Measurements from ENCODE around the gene DNAAF1.
"Not testable (repeated sequence)": the region's sequence is repeated elsewhere in the genome, so short reads cannot be mapped to it uniquely, and the experiment has no call there.

DNAAF1 gene

DNA sequence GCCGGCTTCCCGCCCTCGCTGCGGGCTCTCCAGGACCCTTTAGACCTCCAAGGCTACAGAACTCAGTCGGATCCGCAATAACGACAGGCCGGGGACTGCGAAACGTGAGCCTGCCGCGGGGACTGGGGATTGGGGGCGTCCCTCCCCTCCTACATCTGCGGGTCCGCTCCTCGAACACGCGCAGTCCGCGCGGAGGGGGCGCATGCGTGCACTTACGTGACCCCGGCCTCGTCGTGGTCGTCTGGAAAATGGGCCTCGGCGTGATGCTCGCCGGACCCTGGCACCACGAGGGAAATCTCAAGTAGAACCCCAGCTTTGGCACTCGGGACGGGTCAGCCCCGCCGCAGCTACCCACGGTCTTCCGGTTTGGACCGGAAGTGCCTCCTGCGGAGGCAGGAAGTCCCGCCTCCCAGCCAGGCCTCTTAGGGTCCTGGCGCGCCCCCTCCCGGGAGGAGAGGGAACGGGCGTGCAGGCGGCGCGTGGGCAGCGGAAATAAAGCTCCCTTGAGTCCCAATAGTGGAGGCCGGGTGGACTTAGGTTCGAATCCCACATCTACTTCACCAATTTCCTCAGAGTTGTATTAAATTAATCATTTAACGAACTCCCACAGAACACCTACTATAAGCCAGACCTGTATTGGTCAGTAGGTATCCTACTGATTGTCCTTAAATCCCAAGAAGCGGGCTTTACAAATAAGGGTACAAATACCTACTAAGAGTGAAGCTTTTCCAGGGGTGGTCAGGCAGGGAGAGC is 41.8 kb downstream of the DNAAF1 start, which contains the start of gene TAF1C:
Gene TAF1C (minus strand): TSS at position 373 of the 753 bp plus-strand sequence. CDS start 2,069 bp downstream, outside the sequence.
- peak; percentile 98 for DNase-seq

- no peak for DNase-seq
These were observed 45.8 kb downstream of the DNAAF1 start, which contains the start of gene ADAD2 for GRCh38 chr16:84190731-84191388. ADAD2 (plus strand) TSS chr16:84191157; CDS start chr16:84191231, 74 bp downstream.

GRCh38 chr16:84191466-84191865 is 46.4 kb downstream of the DNAAF1 start:
- DNase-seq, result no peak

DNA sequence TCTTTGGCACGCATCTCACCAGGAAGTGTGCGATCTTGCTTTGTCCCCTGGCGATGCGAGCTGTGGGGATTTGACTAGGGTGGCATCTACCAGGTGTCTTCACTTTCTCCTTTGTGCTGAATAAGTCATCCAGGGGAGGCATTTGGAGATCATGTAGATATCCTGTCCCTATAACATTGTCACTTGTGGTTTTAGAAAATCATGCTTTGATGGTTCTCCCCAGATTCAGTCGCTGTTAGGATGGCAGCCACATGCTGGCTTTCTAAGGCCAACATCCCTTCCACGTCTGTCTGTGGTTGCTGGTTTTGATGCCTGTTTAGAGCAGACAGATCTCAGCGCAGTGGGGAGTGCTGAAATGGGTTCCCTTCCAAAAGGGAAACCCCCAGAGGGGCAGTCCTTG is 48.4 kb downstream of the DNAAF1 start:
- DNase-seq, result no peak

DNA sequence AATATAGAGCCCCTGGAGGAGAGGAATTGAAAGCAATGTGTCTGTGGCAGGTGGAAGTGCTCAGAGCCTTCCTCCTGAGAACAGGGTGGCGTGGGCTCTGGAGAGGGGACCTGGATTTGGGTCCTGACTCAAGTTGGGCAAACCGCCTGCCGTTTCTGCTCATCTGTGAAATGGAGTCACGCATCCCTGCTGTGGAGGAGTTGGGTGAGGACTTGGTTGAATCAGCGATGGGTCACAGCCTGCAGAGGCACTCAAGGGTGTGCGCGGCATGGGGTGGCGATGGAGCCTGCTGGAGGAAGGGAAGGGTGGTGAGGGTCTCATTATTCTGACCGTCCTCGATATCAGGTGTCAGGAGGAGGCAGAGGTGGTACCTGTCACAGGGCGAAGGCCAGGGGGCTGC is 48.9 kb downstream of the DNAAF1 start:
- DNase-seq, result no peak

GRCh38 chr16:84194470-84195200 is 49.5 kb downstream of the DNAAF1 start:
- DNase-seq, result no peak

GRCh38 chr16:84195201-84196093 is 50.3 kb downstream of the DNAAF1 start:
- DNase-seq, result no peak

GRCh38 chr16:84196101-84196500 is 51.0 kb downstream of the DNAAF1 start:
- no peak for DNase-seq

DNA sequence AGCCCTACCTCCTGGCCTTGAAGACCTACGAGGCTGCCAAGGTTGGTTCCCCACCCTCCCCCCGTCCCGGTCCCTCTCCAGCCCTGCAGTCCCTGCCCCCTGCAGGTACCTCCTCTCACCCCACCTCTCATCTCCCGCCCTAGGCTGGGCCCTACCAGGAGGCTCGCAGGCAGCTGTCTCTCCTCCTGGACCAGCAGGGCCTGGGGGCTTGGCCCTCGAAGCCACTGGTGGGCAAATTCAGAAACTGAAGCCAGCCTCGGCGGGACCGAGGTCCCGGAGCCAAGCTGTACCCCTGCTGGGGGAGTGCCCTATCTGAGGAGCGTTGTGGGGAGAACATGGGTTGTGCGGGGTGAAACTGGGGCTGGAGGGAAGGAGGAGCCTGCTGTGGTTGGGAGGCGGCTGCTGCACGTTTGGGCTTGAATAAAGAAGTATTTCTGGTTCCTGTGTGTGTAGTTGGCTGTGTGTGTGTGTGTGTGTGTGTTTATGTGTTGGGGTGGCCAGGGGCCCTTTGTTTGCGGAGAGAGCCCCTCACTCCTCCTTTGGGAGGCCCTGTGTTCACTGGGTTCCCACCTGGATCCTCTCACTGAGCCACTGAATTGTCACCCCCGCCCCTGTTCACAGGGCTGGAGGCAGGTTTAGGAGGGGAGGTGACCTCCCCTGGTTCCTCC is 51.8 kb downstream of the DNAAF1 start:
- DNase-seq, result no peak

DNA sequence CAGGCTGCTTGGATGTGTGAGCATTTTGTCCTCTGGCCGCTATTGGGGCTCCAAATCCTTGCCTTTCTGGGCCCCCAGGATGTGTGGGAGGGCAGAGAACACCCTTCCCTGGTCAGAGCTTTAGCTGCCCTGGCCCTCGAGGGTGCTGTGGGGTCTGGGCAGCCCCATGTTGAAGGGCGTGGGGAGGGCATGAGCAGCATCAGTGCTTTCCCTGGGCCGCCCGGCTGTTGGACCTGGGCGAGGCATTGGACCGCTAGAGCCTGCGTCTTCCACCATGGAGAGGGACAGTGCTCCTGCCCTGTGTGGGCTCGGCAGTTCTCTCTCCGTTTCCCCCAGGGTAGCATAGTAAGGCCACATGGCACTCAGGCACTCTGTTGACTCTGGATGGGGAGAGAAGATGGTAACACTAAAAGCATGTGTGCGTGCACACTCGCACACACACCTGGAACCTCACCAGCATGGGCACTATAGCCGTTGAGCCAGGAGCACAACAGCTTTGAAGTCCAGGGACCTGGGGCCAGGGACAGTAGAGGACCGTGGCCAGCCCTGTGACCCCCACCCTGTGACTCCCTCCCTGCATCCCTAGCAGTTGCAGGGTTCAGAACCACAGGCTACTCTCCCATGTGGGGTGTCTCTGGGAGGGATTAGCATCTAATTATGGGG is 52.5 kb downstream of the DNAAF1 start:
- DNase-seq, result no peak

DNA sequence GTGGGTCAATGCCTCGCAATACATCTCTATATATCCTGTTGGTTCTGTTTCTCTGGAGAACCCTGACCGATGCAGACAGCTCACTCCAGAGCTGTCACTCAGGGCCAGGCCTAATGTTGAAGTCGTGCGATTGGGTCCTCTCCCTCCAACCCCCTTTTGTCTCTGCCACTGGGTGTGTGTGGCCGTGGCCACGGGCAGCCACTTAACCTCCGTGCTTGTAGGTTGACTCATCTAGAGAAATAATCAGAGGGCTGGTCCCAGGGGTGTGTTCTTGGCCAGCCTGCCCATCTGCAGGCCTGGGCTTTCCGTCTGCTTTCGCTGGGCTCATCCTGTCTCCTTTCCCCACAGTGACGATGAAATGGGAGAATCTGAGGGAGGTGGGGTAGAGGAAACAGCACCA is 53.3 kb downstream of the DNAAF1 start:
- no peak for DNase-seq

DNA sequence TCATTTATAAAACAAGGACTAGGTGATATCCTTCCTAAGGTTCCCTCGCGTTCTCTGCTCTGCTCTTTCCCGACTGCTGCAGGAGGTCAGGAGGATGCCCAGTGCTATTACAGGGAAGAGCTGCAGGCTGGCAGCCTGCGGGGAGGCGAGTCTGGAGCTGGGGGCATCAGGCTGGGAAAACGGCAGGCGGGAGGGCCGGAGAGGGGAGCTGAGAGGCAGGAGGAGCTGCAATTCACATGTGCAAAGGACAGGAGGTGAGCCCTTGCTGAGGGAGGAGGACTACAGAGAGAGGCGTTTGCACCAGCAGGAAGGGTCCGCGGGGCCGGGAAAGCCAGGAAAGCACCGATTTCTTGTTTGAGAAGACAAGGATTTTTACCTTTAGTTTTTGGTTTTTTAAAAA is 54.0 kb downstream of the DNAAF1 start:
- no peak for DNase-seq

GRCh38 chr16:84199861-84200260 is 54.8 kb downstream of the DNAAF1 start:
- peak; percentile 12 for DNase-seq

- not testable (repeated sequence) for DNase-seq
These were observed 59.4 kb downstream of the DNAAF1 start for GRCh38 chr16:84204551-84204950.

DNA sequence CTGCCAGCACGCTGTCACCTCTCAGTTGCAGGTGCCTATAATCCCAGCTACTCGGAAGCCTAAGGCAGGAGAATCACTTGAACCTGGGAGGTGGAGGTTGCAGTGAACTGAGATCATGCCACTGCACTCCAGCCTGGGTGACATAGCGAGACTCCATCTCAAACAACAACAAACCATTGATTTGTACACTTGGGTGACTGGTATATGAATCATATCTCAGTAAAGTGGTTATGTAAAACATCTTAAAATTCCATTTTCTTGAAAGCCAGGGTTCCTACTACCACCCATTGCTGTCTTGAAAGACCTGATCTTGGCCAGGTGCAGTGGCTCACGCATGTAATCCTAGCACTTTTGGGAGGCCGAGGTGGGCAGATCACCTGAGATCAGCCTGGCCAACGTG is 60.0 kb downstream of the DNAAF1 start:
- not testable (repeated sequence) for DNase-seq

DNA sequence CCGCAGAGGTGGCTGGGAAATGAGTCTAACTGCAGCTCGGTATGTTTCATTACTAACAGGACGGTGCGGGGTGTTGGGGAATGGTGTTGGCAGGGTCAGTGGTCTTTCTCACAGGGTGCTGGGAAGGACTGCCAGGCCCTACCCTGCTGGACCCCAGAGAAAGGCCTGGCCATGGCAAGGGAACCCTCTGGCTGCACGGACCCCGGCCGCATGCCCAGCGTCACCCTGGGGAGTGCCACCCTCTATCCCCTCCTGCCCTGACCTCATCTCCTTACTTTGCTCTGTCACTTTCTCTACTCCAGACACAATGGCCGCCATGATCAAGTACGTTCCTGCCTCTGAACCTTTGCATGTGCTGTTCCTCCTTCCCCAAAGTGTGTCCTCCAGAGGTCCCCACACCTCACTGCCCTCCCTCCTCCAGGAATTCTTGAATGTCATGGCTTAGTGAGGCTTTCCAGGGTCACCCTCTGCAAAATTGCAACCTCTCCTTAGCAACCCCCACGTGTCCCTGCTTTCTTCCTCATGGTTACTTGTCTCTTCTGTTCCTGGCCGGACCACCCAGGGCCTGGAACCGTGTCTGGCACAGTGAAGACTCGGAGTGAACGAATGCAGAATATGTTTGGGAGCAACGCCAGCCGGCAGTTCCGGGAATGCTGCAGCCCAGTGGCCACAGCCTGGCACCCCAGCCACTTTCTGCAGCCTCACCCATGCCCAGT is 61.0 kb downstream of the DNAAF1 start:
- DNase-seq, result no peak

- DNase-seq, result no peak
These were observed 62.1 kb downstream of the DNAAF1 start for GRCh38 chr16:84207251-84207650.

DNA sequence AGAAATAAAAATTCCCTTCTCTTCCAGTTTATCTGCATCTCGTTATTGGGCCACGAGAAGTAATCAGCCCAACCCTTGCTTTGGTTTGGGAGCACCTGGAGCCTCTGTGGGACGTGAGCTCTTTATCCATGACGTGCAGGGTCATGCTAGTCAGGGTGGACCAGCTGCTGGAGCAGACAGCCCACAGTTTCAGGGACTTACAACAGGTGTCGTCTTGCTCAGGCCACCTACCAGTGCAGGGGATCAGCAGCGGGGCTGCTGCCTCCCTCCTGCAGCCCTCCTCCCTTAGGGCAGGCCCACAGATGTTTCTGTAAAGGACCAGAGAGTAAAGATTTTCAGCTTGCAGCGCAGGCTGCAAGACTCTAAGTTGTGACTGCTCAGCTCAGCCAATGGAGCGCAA is 62.8 kb downstream of the DNAAF1 start:
- DNase-seq, result no peak

GRCh38 chr16:84209989-84210388 is 64.9 kb downstream of the DNAAF1 start:
- no peak for DNase-seq

DNA sequence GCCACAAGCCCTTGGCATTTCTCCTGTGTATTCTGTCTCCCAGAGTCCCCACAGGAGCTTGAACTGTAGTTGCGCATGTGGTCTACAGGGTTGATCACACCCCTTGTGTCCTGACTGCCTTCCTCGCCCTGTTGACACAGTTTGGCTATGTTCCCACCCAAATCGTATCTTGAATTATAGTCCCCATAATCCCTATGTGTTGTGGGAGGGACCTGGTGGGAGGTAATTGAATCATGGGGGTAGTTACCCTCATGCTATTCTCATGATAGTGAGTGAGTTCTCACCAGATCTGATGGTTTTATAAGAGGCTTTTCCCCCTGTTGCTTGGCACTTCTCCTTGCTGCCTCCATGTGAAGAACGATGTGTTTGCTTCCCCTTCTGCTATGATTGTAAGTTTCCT is 67.0 kb downstream of the DNAAF1 start:
- no peak for DNase-seq

GRCh38 chr16:84212631-84213030 is 67.5 kb downstream of the DNAAF1 start:
- DNase-seq, result no peak
